Measurements from ENCODE around the gene MSH6. TPM values are rescaled to one million over a fixed set of nuclear protein-coding genes. Genes with fewer than 3 reads are reported as not detected.

MSH6 gene
- total and polyA plus RNA-seq, 9 of the 15 experiments (the other 6 are each of a cell fraction or from before 2014, with no cell fraction given), result 15.3 to 147 (median 80.5) TPM

DNA sequence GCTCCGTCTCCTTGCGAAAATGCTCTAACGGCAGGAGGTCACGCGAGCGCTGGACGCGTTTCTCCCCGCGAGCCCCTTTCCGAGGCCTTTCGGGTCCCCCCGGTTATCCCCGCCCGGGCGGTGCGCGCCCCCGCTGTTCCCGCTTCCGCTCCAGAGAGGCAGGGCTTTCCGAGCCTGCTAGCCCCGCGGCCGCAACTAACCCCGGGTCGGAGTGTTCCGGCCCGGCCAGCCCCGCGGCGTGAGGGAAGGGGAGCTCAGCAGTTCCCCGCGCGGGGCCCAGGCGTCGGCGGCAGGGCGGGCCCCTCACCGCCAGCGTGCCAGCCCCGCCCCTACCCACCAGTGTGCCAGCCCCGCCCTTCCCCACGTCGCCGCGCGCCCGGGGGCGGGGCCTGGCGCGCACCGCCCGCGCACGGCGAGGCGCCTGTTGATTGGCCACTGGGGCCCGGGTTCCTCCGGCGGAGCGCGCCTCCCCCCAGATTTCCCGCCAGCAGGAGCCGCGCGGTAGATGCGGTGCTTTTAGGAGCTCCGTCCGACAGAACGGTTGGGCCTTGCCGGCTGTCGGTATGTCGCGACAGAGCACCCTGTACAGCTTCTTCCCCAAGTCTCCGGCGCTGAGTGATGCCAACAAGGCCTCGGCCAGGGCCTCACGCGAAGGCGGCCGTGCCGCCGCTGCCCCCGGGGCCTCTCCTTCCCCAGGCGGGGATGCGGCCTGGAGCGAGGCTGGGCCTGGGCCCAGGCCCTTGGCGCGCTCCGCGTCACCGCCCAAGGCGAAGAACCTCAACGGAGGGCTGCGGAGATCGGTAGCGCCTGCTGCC is at the start of gene MSH6 (continued):
- TF ChIP-seq PREB (CRISPR knock-in tag; IDR thresholded peaks at IDR 0.05) (no peak), ZFP1 (CRISPR knock-in tag; IDR thresholded peaks at IDR 0.05) (no peak), DNMT1 (IDR thresholded peaks at IDR 0.05) (no peak), GTF3C2 (IDR thresholded peaks at IDR 0.05; ENCODE audit: borderline replicate concordance, extremely low read depth, insufficient read length) (no peak), STAT6 (CRISPR knock-in tag; IDR thresholded peaks at IDR 0.05) (peak; percentile 67; the same call in 1 of the 2 replicates), ZNF79 (CRISPR knock-in tag; IDR thresholded peaks at IDR 0.05; ENCODE audit: low read depth) (no peak), ZNF324 (CRISPR knock-in tag; IDR thresholded peaks at IDR 0.05) (no peak), FOXM1 (IDR thresholded peaks at IDR 0.05; ENCODE audit: low read depth) (no peak), FOXM1 (CRISPR knock-in tag; IDR thresholded peaks at IDR 0.05; ENCODE audit: low read depth) (peak; percentile 74; the same call in 1 of the 2 replicates), ZNF263 (CRISPR knock-in tag; IDR thresholded peaks at IDR 0.05; ENCODE audit: borderline replicate concordance) (no peak), HDAC2 (IDR thresholded peaks at IDR 0.05) (peak; percentile 23; the same call in 1 of the 2 replicates)
- TF ChIP-seq, protein P1, sequence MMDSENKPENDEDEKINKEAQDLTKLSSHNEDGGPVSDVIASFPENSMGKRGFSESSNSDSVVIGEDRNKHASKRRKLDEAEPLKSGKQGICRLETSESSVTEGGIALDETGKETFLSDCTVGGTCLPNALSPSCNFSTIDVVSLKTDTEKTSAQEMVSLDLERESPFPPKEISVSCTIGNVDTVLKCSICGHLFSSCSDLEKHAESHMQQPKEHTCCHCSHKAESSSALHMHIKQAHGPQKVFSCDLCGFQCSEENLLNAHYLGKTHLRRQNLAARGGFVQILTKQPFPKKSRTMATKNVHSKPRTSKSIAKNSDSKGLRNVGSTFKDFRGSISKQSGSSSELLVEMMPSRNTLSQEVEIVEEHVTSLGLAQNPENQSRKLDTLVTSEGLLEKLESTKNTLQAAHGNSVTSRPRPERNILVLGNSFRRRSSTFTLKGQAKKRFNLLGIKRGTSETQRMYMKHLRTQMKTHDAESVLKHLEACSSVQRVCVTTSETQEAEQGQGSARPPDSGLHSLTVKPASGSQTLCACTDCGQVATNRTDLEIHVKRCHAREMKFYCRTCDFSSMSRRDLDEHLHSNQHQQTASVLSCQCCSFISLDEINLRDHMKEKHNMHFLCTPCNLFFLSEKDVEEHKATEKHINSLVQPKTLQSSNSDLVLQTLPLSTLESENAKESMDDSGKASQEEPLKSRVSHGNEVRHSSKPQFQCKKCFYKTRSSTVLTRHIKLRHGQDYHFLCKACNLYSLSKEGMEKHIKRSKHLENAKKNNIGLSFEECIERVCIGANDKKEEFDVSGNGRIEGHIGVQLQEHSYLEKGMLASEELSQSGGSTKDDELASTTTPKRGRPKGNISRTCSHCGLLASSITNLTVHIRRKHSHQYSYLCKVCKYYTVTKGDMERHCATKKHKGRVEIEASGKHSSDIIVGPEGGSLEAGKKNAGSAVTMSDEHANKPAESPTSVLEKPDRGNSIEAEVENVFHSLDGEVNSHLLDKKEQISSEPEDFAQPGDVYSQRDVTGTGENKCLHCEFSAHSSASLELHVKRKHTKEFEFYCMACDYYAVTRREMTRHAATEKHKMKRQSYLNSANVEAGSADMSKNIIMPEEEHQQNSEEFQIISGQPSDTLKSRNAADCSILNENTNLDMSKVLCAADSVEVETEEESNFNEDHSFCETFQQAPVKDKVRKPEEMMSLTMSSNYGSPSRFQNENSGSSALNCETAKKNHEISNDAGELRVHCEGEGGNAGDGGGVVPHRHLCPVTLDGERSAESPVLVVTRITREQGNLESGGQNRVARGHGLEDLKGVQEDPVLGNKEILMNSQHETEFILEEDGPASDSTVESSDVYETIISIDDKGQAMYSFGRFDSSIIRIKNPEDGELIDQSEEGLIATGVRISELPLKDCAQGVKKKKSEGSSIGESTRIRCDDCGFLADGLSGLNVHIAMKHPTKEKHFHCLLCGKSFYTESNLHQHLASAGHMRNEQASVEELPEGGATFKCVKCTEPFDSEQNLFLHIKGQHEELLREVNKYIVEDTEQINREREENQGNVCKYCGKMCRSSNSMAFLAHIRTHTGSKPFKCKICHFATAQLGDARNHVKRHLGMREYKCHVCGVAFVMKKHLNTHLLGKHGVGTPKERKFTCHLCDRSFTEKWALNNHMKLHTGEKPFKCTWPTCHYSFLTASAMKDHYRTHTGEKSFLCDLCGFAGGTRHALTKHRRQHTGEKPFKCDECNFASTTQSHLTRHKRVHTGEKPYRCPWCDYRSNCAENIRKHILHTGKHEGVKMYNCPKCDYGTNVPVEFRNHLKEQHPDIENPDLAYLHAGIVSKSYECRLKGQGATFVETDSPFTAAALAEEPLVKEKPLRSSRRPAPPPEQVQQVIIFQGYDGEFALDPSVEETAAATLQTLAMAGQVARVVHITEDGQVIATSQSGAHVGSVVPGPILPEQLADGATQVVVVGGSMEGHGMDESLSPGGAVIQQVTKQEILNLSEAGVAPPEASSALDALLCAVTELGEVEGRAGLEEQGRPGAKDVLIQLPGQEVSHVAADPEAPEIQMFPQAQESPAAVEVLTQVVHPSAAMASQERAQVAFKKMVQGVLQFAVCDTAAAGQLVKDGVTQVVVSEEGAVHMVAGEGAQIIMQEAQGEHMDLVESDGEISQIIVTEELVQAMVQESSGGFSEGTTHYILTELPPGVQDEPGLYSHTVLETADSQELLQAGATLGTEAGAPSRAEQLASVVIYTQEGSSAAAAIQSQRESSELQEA (IDR thresholded peaks at IDR 0.05; ENCODE audit: low read depth), result no peak
